Medulla oblongata (tissue), 1 donor: Measurements from ENCODE around the gene RASA2.
"Not testable (repeated sequence)": the region's sequence is repeated elsewhere in the genome, so short reads cannot be mapped to it uniquely, and the experiment has no call there.

Experiments used
- DNase-seq: peaks from one replicate; pipeline ENCODE4 v3.0.0-alpha.2; 2015; ENCODE audit errors: extremely low spot score

The RASA2 gene

GRCh38 chr3:141578202-141578973 is 91.6 kb downstream of the RASA2 start:
- DNase-seq = peak; percentile 10

GRCh38 chr3:141594357-141594756 is 107.5 kb downstream of the RASA2 start:
- DNase-seq = no peak

GRCh38 chr3:141597931-141598330 is 111.1 kb downstream of the RASA2 start:
- DNase-seq = no peak

GRCh38 chr3:141600331-141600730 is 113.5 kb downstream of the RASA2 start:
- no peak for DNase-seq

- no peak for DNase-seq
Measured at GRCh38 chr3:141602706-141603105, 115.9 kb downstream of the RASA2 start.

GRCh38 chr3:141603473-141604035 is 116.7 kb downstream of the RASA2 start:
- no peak for DNase-seq

- DNase-seq = no peak
Measured at GRCh38 chr3:141605883-141606282, 119.1 kb downstream of the RASA2 start.

GRCh38 chr3:141608438-141608837 is 121.6 kb downstream of the RASA2 start:
- DNase-seq = no peak

- DNase-seq = no peak
Measured at GRCh38 chr3:141610939-141611338, 124.1 kb downstream of the RASA2 start.

GRCh38 chr3:141618103-141618910 is 131.5 kb downstream of the RASA2 start:
- no peak for DNase-seq

- no peak for DNase-seq
Measured at GRCh38 chr3:141618938-141619337, 132.1 kb downstream of the RASA2 start.

GRCh38 chr3:141619450-141619849 is 132.6 kb downstream of the RASA2 start:
- DNase-seq = no peak

GRCh38 chr3:141623691-141624090 is 136.9 kb downstream of the RASA2 start:
- DNase-seq = no peak

GRCh38 chr3:141625506-141625905 is 138.7 kb downstream of the RASA2 start:
- no peak for DNase-seq

- not testable (repeated sequence) for DNase-seq
Measured at GRCh38 chr3:141628334-141628733, 141.5 kb downstream of the RASA2 start.

GRCh38 chr3:141628868-141629441 is 142.1 kb downstream of the RASA2 start:
- not testable (repeated sequence) for DNase-seq

GRCh38 chr3:141629976-141630375 is 143.1 kb downstream of the RASA2 start:
- no peak for DNase-seq

- DNase-seq = no peak
Measured at GRCh38 chr3:141632779-141633374, 146.1 kb downstream of the RASA2 start.

- DNase-seq = no peak
Measured at GRCh38 chr3:141642215-141642614, 155.4 kb downstream of the RASA2 start.

GRCh38 chr3:141643391-141643790 is 156.6 kb downstream of the RASA2 start:
- no peak for DNase-seq

- no peak for DNase-seq
Measured at GRCh38 chr3:141643796-141644195, 157.0 kb downstream of the RASA2 start.

- DNase-seq = peak; percentile 60
Measured at GRCh38 chr3:141644931-141645330, 158.1 kb downstream of the RASA2 start.
